Transverse colon (tissue), 4 donors: ENCODE results near the gene CHTF18. TPM values are rescaled to one million over a fixed set of nuclear protein-coding genes. Genes with fewer than 3 reads are reported as not detected.

Experiments used
- DNase-seq: peaks from one replicate; pipeline ENCODE4 v3.0.0-alpha.2; 2019
- H3K27ac ChIP-seq, 4 donors: fragments of 200-600 bp; sonication (generic); 2 replicates each; pipeline ENCODE4 v1.5.1; 2016 to 2018; ENCODE audit warnings: inconsistent platforms in 4 of 4
- H3K27me3 ChIP-seq: fragments of 200-600 bp; sonication (generic); 2 replicates; pipeline ENCODE4 v1.5.1; 2017; ENCODE audit warnings: inconsistent platforms
- H3K36me3 ChIP-seq, 4 donors: fragments of 200-600 bp; sonication (generic); 2 replicates each; pipeline ENCODE4 v1.5.1; 2017 to 2019; ENCODE audit warnings: inconsistent platforms in 4 of 4
- H3K4me1 ChIP-seq, 4 donors: fragments of 200-600 bp; sonication (generic); 2 replicates each; pipeline ENCODE4 v1.5.1; 2017 to 2020; ENCODE audit warnings: inconsistent platforms in 4 of 4
- H3K4me3 ChIP-seq, 4 donors: fragments of 200-600 bp; sonication (generic); 1 replicate in 1 of 4; 2 replicates in 3 of 4; pipeline versions ENCODE4 v1.5.1 to v1.6.1; 2017 to 2019; ENCODE audit warnings: inconsistent platforms in 4 of 4
- H3K9me3 ChIP-seq, 2 donors: fragments of 200-600 bp; sonication (generic); 2 replicates each; pipeline ENCODE4 v1.5.1; 2017 to 2019; ENCODE audit warnings: inconsistent platforms in 2 of 2
- EP300 ChIP-seq: sonication (generic); formaldehyde crosslinking; IDR thresholded peaks from one replicate; pipeline ENCODE4 v1.6.1; 2017; ENCODE audit warnings: antibody characterized with exemption, low read depth
- POLR2A ChIP-seq: fragments of 450-650 bp; IDR thresholded peaks from one replicate; pipeline ENCODE4 v1.6.1; 2016; ENCODE audit warnings: antibody characterized with exemption, mild to moderate bottlenecking, moderate library complexity
- POLR2AphosphoS5 ChIP-seq, 3 donors: sonication (generic); formaldehyde crosslinking; IDR thresholded peaks; one replicate each; pipeline ENCODE4 v1.6.1; 2016; ENCODE audit warnings: antibody characterized with exemption in 3 of 3
- WGBS, 2 donors: methylation state at CpG; one replicate each; pipeline ENCODE4 v1.1.5; 2018; ENCODE audit warnings: low coverage in 1 of 2; 5-methylcytosine and 5-hydroxymethylcytosine counted together
- in situ Hi-C, 4 donors: fragments of 200-750 bp; cut with MboI; loops; one replicate each; pipeline versions ENCODE4 v1.15.0 to v1.15.1; 2017; ENCODE audit warnings: low sequenced_read_pairs in 3 of 4, low pct_ligation_motif_present in 1 of 4, low pct_unique_long_range_greater_than_20kb in 1 of 4
- intact Hi-C: fragments of 100-400 bp; cut with DNase I; formaldehyde crosslinking; loops from one replicate; pipeline ENCODE4 v1.15.1; 2023; ENCODE audit warnings: low total_unique reads
- total RNA-seq, 4 donors: library from RNA; depleted of rRNA; stranded (reverse); fragments of >200 nt; gene quantifications; one replicate each; pipeline ENCODE4 v1.1.0, GENCODE V29; 2016
- TF ChIP-seq, protein P1 (sequence below), 5 experiments: fragments of 200-600 bp in 3 of 5; fragments of 450-650 bp in 2 of 5; sonication (generic) in 3 of 5; IDR thresholded peaks; 1 replicate in 2 of 5; 2 replicates in 3 of 5; pipeline ENCODE4 v1.5.1; 2016 to 2017; ENCODE audit warnings: antibody characterized with exemption in 5 of 5, inconsistent platforms in 3 of 5, mild to moderate bottlenecking in 2 of 5, moderate library complexity in 1 of 5

CHTF18 gene
- total RNA-seq, 4 donors from 2014 or later = 4.6 to 33.4 (median 12.9) TPM

DNA sequence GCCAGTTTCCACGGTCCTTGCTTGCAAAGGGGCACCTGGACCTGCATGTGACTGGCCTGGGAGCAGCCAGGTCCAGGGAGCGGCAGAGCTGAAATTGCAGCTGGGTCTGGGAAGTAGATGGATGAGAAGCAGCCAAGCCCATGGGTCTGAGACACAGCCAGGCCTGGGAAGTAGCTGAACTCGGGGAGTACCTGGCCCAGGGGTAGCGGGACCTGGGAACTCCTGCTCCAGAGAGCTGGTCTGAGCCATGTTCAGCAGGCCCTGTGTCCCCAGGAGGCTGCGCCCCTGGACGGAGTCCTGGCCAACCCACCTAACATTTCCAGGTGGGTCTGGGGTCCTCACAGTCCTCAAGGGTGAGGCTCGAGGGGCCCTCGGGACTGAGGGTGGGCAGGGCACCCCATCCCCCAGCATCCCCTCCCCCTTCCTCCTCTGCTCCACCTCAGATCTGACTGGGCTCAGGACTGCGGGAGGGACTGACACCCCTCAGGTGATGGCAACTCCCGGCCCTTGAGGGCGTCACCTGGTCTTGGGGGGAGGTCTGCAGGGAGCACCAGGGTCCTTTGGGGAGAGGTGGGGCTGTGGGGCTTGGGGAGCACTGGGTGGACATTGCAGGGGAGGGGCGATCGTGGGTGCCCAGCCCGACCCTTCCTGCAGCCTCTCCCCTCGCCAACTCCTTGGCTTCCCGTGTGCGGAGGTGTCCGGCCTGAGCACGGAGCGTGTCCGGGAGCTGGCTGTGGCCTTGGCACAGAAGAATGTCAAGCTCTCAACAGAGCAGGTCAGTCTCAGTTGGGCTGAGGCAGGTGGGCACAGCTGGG is 24.8 kb upstream of the CHTF18 start:
- TF ChIP-seq POLR2AphosphoS5 (IDR thresholded peaks at IDR 0.05) (no peak), POLR2A (no peak), EP300 (no peak)
- TF ChIP-seq, protein P1, sequence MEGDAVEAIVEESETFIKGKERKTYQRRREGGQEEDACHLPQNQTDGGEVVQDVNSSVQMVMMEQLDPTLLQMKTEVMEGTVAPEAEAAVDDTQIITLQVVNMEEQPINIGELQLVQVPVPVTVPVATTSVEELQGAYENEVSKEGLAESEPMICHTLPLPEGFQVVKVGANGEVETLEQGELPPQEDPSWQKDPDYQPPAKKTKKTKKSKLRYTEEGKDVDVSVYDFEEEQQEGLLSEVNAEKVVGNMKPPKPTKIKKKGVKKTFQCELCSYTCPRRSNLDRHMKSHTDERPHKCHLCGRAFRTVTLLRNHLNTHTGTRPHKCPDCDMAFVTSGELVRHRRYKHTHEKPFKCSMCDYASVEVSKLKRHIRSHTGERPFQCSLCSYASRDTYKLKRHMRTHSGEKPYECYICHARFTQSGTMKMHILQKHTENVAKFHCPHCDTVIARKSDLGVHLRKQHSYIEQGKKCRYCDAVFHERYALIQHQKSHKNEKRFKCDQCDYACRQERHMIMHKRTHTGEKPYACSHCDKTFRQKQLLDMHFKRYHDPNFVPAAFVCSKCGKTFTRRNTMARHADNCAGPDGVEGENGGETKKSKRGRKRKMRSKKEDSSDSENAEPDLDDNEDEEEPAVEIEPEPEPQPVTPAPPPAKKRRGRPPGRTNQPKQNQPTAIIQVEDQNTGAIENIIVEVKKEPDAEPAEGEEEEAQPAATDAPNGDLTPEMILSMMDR (IDR thresholded peaks at IDR 0.05) = no peak
- DNase-seq = no peak
- H3K4me1 ChIP-seq = no peaks in the 10 kb centered on the region
- H3K27ac ChIP-seq = no peak overlapping the region
- 69% methylated on average over 18 of the region's 21 CpGs; no CpG with 5 or more reads in 1 of the 2 donors for WGBS, 2 donors
- intact Hi-C loops (no loop called here), in situ Hi-C loops (no loop called here)
- no peaks in the 10 kb centered on the region for H3K36me3 ChIP-seq
- no peak overlapping the region for H3K4me3 ChIP-seq
- peaks cover 43% of the 10 kb centered on the region for H3K27me3 ChIP-seq
- H3K9me3 ChIP-seq = no peaks in the 10 kb centered on the region

DNA sequence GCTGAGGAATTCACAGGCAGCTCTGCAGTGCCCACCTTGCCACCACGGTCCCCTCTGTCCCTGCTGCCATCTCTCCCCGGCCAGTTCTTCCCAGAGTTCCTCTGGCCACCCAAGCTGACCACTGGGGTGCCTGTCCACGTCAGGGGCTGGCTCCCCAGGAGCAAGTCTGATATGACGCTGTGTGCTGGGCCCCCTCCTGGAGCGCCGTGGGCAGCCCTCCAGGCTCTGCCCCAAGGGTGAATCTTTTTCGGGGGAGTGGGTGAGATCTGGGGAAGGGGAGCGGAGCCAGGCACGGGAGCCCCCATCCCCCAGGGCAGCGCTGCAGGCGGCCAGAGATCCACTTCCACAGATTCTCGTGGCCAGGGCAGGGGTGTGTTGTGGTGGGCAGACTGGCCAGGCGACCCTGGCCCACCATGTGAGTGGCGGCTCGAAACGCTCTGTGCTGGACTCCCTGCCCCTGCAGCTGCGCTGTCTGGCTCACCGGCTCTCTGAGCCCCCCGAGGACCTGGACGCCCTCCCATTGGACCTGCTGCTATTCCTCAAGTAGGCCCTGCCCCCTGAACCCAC is 24.2 kb upstream of the CHTF18 start:
- no peak overlapping the region for H3K27ac ChIP-seq
- no peaks in the 10 kb centered on the region for H3K9me3 ChIP-seq
- WGBS, 2 donors = 55% methylated on average over 18 of the region's 20 CpGs; no CpG with 5 or more reads in 1 of the 2 donors
- H3K4me3 ChIP-seq = no peak overlapping the region
- H3K4me1 ChIP-seq = no peaks in the 10 kb centered on the region
- H3K36me3 ChIP-seq = no peaks in the 10 kb centered on the region
- no peak for DNase-seq
- H3K27me3 ChIP-seq = peaks cover 40% of the 10 kb centered on the region
- in situ Hi-C loops = no loop called here
- no peak for TF ChIP-seq POLR2AphosphoS5 (IDR thresholded peaks at IDR 0.05)
- TF ChIP-seq EP300 = no peak
- TF ChIP-seq, protein P1 (IDR thresholded peaks at IDR 0.05) = no peak
- TF ChIP-seq POLR2A = no peak
- intact Hi-C loops = no loop called here

DNA sequence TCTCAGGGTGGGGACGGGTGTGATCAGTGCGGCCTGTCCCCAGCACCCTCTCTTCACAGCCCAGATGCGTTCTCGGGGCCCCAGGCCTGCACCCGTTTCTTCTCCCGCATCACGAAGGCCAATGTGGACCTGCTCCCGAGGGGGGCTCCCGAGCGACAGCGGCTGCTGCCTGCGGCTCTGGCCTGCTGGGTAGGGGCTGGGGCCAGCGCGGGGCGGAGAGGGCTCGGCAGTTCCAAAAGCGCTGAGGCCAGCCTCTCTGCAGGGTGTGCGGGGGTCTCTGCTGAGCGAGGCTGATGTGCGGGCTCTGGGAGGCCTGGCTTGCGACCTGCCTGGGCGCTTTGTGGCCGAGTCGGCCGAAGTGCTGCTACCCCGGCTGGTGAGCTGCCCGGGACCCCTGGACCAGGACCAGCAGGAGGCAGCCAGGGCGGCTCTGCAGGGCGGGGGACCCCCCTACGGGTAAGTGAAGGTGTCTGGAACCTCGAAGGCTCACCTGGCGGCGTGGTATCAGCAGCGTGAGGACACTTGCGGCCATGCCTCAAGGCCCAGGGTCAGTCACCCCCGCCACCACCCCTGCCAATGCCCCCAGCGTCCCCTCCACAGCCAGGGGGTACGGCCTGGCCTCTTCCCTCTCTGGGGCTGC is 23.5 kb upstream of the CHTF18 start:
- WGBS, 2 donors = 88% methylated on average over 25 of the region's 38 CpGs; no CpG with 5 or more reads in 1 of the 2 donors
- Histone ChIP-seq H3K27me3 (peaks cover 37% of the 10 kb centered on the region), H3K4me3 (no peak overlapping the region), H3K9me3 (no peaks in the 10 kb centered on the region), H3K36me3 (no peaks in the 10 kb centered on the region), H3K27ac (no peak overlapping the region), H3K4me1 (no peaks in the 10 kb centered on the region)
- in situ Hi-C loops (no loop called here), intact Hi-C loops (no loop called here)
- no peak for TF ChIP-seq POLR2A
- no peak for TF ChIP-seq EP300
- TF ChIP-seq POLR2AphosphoS5 (IDR thresholded peaks at IDR 0.05) = no peak
- TF ChIP-seq, protein P1 (IDR thresholded peaks at IDR 0.05) = no peak
- no peak for DNase-seq

DNA sequence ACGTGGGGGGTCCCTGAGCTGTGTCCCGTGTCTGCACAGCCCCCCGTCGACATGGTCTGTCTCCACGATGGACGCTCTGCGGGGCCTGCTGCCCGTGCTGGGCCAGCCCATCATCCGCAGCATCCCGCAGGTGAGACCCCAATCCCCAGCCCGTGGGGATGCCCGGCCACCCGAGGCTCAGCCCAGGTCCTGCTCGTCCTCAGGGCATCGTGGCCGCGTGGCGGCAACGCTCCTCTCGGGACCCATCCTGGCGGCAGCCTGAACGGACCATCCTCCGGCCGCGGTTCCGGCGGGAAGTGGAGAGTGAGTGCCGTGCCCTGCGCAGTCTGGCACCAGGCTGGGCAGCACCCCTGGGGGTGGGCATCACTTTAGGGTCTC is 22.9 kb upstream of the CHTF18 start:
- Histone ChIP-seq H3K36me3 (no peaks in the 10 kb centered on the region), H3K4me3 (no peak overlapping the region), H3K4me1 (no peaks in the 10 kb centered on the region), H3K27ac (no peak overlapping the region), H3K27me3 (peaks cover 35% of the 10 kb centered on the region), H3K9me3 (no peaks in the 10 kb centered on the region)
- WGBS, 2 donors = 90 to 93% methylated on average over 4 to 14 of the region's 29 CpGs
- in situ Hi-C loops = no loop called here
- no peak for DNase-seq
- no peak for TF ChIP-seq EP300
- TF ChIP-seq, protein P1 (IDR thresholded peaks at IDR 0.05) = no peak
- TF ChIP-seq POLR2A = no peak
- TF ChIP-seq POLR2AphosphoS5 (IDR thresholded peaks at IDR 0.05) = no peak
- intact Hi-C loops = no loop called here
